Right renal pelvis (tissue), 4 donors: ENCODE results near the gene NOX5. TPM values are rescaled to one million over a fixed set of nuclear protein-coding genes. Genes with fewer than 3 reads are reported as not detected.
"Not testable (repeated sequence)": the region's sequence is repeated elsewhere in the genome, so short reads cannot be mapped to it uniquely, and the experiment has no call there.

ENCODE experiments used
- DNase-seq, 4 donors: peaks; one replicate each; pipeline ENCODE4 v3.0.0-alpha.2; 2013; ENCODE audit warnings: low read depth in 4 of 4, low spot score in 3 of 4, missing footprints in 1 of 4
- polyA plus RNA-seq, 4 donors: library from polyadenylated mRNA; unstranded; fragments of 120-200 nt; gene quantifications; one replicate each; pipeline ENCODE4 v1.2.1, GENCODE V29; 2013; ENCODE audit not compliant: insufficient read length in 4 of 4

Gene NOX5
- polyA plus RNA-seq, 4 donors: 0.48 to 0.89 (median 0.56) TPM

DNA sequence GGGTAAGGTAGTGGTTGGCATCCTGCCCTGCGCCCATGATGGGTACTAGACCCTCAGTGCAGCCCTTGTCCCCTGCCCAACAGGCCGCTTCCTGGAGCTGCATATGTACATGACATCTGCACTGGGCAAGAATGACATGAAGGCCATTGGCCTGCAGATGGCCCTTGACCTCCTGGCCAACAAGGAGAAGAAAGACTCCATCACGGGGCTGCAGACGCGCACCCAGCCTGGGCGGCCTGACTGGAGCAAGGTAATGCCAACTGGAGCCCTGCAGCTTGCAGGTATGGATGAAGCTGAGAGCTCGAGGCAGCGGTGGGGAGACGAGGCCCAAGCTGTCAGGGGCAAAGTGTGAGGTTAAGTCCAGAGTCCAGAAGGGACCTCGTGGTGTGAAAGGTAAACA is 40.8 kb downstream of the NOX5 start:
- no peak for DNase-seq

GRCh38 chr15:69056365-69056764 is 41.9 kb downstream of the NOX5 start:
- no peak for DNase-seq

DNA sequence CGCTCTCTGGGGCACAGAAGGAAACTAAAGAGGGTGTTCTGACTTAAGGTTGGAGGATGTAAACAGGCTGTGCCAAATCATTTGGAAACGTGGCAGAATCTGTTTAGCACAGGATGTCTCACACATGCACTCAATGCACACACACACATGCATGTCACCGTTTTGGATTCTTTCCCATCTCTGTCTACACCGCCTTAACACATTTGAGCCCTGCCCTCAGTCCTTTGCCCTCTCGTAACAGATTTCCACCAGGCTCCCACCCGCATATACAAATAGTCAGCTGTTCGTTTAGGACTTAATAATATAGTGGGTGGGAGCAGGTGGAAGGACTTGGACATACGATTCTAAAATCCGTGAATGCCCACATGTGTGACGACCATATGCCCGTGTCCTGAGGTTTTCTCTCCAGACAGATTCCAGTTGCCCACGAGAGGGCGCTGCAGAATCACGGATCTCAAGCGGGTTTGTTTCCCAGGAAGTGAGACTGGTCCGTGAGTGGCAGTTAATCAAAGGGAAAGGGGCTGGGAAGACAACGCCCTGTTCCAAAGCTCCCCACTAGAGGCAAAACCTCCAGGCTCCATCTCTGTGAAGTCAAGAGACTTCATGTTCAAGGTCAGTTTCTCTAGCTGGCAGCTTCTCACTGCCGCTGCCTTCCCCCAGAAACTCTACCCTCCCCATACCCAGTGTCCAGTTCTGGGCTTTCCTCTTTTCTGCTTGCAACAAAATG is 44.5 kb downstream of the NOX5 start:
- peak; percentile 81 to 90 (median 85) for DNase-seq

DNA sequence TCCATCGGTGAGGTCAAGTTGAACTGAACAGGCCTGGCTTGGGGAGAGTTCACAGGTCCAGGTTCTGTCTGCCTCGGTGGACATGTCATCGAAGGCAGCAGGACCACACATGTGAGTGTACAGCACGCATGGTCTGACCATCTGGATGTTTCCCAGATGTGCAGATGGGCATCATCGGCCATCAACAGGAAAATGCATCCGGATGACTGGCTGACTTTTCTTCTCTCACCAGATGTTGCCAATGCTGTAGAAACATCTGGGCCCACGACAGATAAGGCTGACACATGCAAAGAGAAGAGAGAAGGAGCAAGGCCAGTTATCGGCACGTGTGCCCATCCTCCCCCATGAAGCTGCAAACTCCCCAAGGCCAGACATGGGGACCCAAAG is 45.1 kb downstream of the NOX5 start:
- DNase-seq: no peak

GRCh38 chr15:69060041-69060481 is 45.6 kb downstream of the NOX5 start:
- no peak for DNase-seq

GRCh38 chr15:69060744-69061143 is 46.2 kb downstream of the NOX5 start:
- no peak for DNase-seq

- no peak for DNase-seq
Observed at GRCh38 chr15:69061414-69061842, 46.9 kb downstream of the NOX5 start.

GRCh38 chr15:69064649-69065048 is 50.2 kb downstream of the NOX5 start:
- no peak for DNase-seq

DNA sequence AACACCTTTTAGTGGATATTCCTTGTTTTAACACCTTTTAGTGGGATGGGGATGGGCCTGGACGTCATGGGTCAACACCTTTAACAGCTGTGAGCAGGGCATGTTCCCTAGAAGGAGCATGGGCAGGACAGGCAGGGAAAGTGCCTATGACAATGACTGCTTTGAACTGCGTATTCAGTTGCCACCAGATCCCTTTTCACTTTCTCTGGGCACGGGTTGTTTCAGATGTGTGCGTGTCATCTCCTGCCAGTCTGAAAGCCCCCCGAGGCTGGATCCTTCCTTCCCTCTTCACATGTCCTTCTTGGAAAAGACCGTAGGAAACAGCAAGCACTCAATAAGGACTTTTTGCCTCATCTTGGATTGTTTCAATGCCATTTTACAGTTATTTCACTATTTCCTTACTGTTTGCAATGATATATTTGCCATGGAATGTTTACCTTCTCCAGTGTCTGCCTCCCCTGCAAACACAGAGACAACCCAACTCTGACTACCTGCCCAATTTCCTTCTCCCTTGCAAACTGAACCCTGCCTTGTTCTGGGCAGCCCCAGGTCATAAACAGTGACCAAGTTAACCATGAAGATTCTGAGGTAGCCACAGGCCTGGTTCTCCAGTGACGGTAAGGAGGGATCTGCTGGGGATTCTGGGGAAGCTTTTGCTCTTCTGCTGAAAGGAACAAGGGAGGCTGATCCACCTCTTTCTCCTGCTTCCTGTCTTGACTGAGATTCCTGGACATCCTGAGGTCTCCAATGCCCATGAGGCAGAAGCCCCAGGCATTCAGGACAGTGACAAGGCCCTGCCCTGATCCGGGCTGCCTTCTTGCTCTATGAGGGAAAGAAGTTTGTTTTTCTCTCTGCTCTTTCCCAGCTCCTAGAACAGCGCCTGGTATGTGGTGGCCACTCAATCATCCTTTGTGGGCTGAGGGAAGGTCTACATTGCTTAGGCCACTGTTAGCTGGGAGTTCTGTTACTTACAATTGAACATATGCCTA is 51.8 kb downstream of the NOX5 start:
- DNase-seq: no peak

DNA sequence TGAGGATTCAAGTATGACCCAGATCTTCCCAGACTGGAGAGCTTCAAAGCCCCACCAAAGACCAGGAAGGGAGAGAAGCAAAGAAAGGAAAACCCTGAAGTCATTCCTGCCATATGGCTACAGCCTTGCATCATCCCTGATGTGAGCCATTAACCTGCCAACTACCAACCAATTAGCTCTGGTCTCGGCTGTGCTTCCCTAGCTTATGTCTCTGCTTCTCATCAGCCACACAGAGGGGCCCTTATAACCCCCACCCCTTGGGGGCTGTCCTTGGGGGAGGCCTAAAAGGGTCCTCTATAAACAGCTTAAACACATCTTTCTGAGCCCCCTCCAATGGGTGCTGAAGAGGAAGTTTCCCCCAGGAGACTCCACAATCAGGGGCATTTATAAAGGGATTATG is 52.8 kb downstream of the NOX5 start:
- no peak for DNase-seq

- no peak for DNase-seq
Observed at GRCh38 chr15:69068157-69068556, 53.7 kb downstream of the NOX5 start.

- DNase-seq: not testable (repeated sequence)
Observed at GRCh38 chr15:69069290-69069689, 54.8 kb downstream of the NOX5 start.

DNA sequence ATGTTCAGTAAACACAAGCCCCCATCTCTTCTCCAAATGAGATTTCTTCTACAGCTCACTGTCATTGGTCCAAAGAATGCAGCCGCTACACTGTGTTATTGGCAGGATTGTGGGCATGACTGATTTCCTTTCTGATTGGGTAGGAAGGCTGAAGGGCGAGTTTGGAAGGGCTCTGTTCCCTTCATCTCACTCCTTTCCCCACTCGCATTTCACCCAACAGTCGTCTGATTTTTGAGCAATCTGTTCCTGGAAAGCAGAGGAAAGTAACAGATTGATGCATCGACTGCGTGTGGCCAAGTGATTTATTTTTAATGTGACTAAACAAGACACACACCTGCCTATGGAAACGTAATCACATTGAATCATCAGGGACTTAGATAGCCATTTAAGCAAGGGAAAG is 55.5 kb downstream of the NOX5 start:
- no peak for DNase-seq

DNA sequence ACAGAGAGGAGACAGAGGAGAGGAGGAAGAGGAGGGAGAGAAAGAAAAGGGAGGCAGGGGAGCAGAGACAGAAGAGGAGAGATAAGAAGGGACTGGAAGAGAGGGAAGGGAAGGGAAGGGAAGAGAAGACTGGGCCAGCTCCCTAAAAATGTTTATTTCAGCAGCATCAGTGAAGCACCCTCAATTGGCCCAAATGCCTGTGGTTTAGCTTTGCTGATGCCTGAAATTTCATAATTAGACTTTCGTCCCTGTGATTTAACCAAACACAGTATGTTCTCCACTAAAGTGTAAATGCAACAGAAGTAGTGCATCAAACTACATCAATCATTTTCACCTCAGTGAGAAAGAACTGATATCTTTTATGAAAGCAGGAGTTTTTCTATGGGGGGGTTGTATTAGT is 55.9 kb downstream of the NOX5 start:
- DNase-seq: no peak

DNA sequence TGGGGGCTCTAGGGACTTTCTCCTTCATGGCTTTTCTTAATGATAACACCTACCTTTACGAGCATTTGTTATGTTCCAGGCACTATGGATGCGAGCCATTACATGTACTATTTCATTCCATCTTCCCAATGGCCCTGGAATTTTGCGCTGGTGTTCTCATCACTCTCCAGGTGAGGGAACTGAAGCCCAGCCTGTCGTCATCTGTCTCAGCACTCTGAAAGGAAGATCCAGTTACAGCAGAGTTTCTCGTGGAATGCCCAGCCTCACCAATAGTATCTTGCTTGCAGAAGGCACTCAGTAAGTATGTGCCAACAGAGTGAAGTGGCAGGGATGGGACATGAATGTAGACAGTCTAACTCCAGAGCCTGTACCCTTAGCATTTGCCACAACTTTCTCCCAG is 56.8 kb downstream of the NOX5 start:
- no peak for DNase-seq

DNA sequence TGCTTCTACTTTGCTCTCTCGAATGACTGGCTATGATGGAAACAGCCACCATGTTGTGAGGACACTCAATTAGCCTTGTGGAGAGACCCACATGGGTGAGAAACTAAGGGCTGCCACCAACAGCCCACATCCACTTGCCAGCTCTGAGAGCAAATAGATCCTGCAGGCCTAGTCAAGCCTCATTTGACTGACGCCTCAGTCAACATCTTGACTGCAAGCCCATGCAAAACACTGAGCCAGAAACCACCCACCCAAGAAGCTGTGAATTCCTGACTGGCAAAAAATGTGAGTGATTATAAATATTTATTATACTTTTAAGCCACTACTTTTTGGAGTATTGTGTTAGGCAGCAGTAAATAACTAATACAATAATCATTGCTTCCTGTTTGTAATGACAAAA is 58.4 kb downstream of the NOX5 start:
- DNase-seq: no peak

GRCh38 chr15:69074001-69074842 is 59.7 kb downstream of the NOX5 start:
- peak in 2 of 4 donors; percentile 41 to 63 for DNase-seq

GRCh38 chr15:69074843-69075224 is 60.3 kb downstream of the NOX5 start:
- no peak for DNase-seq

DNA sequence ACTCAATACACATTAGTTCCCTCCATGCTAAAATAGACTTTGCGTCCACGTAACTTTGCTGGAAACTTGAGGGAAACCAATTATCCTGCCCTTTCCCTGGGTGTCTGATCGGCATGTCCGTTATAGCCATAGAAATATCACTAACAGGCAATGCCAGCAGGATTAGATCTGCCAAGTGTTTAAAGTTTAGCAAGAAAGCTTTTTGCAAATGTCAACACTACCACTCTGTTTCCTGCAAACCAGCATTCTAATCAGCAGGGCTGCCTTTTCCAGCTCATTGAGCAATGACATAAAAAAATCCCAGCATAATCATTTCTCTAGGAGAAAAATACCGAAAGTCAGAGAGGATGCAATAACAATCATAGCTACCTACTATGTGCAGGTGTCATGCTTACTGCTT is 60.9 kb downstream of the NOX5 start:
- no peak for DNase-seq

DNA sequence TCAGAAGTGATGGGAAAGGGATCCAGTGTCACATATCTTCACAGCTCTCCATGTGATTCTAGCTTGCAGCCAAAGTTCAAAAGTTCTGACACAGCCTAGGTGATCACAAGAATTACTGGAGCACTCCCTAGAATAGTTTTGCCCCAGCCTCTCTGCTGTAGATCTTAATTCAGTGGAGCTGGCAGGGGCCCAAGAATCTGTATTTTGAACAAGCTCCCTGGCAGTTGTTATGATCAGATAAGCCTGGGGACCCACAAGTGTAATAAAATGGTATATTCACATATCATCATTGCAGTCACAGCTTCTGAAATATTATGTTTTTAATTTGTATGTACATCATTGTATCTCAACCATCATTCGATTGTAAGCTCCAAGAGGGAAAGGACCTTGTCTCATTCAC is 62.3 kb downstream of the NOX5 start:
- no peak for DNase-seq

- DNase-seq: no peak
Observed at GRCh38 chr15:69078638-69079037, 64.1 kb downstream of the NOX5 start.
